Nephron progenitor cell (in vitro differentiated cells): ENCODE measurements around the gene FRMPD4.

Experiments used
- DNase-seq: peaks from one replicate; pipeline ENCODE4 v3.0.0; 2021
- H3K27ac Mint-ChIP-seq: 2 replicates; pipeline ENCODE4 v1.8.0; 2021; ENCODE audit warnings: mild to moderate bottlenecking, moderate library complexity, mixed read lengths
- H3K27me3 Mint-ChIP-seq: 2 replicates; pipeline ENCODE4 v1.8.0; 2021; ENCODE audit warnings: mild to moderate bottlenecking, low read depth, mixed read lengths; ENCODE audit not compliant: poor library complexity
- H3K36me3 Mint-ChIP-seq: 2 replicates; pipeline ENCODE4 v1.8.0; 2021; ENCODE audit warnings: low read depth, mixed read lengths
- H3K4me1 Mint-ChIP-seq: 2 replicates; pipeline ENCODE4 v1.8.0; 2021; ENCODE audit warnings: mixed read lengths
- H3K4me3 Mint-ChIP-seq: 2 replicates; pipeline ENCODE4 v1.8.0; 2021; ENCODE audit warnings: mild to moderate bottlenecking, moderate library complexity, mixed read lengths
- H3K9me3 Mint-ChIP-seq: 2 replicates; pipeline ENCODE4 v1.8.0; 2021; ENCODE audit warnings: mild to moderate bottlenecking, moderate library complexity, mixed read lengths
- TF ChIP-seq, protein P1 (sequence below): fragments of 200-600 bp; sonication (generic); IDR thresholded peaks from 2 replicates; pipeline ENCODE4 v1.5.0; 2021; ENCODE audit warnings: antibody characterized with exemption

The FRMPD4 gene

GRCh38 chrX:12360986-12361598 lies 222.8 kb downstream of the FRMPD4 start:
- peaks cover 5% of the 10 kb centered on the region for H3K27me3 Mint-ChIP-seq
- TF ChIP-seq, protein P1, sequence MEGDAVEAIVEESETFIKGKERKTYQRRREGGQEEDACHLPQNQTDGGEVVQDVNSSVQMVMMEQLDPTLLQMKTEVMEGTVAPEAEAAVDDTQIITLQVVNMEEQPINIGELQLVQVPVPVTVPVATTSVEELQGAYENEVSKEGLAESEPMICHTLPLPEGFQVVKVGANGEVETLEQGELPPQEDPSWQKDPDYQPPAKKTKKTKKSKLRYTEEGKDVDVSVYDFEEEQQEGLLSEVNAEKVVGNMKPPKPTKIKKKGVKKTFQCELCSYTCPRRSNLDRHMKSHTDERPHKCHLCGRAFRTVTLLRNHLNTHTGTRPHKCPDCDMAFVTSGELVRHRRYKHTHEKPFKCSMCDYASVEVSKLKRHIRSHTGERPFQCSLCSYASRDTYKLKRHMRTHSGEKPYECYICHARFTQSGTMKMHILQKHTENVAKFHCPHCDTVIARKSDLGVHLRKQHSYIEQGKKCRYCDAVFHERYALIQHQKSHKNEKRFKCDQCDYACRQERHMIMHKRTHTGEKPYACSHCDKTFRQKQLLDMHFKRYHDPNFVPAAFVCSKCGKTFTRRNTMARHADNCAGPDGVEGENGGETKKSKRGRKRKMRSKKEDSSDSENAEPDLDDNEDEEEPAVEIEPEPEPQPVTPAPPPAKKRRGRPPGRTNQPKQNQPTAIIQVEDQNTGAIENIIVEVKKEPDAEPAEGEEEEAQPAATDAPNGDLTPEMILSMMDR, result no peak
- H3K4me1 Mint-ChIP-seq, result no peaks in the 10 kb centered on the region
- H3K9me3 Mint-ChIP-seq, result peaks cover 25% of the 10 kb centered on the region
- no peak overlapping the region for H3K27ac Mint-ChIP-seq
- no peaks in the 10 kb centered on the region for H3K36me3 Mint-ChIP-seq
- no peak for DNase-seq
- H3K4me3 Mint-ChIP-seq, result no peak overlapping the region

DNA sequence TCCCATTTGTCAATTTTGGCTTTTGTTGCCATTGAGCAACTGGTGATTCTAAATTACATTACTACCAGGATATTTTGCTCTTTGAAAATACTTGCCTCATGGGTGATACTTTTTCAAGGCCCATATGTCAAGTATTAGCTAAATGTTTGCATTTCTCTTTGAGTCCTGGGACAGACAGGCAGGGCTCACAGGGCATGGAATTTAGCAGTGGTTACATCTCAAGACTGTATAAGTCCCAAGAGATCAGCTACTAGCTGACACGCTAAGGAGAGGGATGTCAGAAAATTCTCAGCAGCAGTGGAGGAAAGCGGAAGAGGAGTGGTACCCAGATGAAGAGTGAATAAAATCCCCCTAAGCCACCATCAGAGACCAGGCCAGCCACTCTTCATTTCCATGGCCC lies 224.9 kb downstream of the FRMPD4 start:
- Mint-ChIP-seq H3K4me3 (no peak overlapping the region), H3K27me3 (peaks cover 3% of the 10 kb centered on the region), H3K9me3 (peaks cover 26% of the 10 kb centered on the region), H3K36me3 (no peaks in the 10 kb centered on the region), H3K4me1 (no peaks in the 10 kb centered on the region), H3K27ac (no peak overlapping the region)
- no peak for DNase-seq
- TF ChIP-seq, protein P1, result no peak

DNA sequence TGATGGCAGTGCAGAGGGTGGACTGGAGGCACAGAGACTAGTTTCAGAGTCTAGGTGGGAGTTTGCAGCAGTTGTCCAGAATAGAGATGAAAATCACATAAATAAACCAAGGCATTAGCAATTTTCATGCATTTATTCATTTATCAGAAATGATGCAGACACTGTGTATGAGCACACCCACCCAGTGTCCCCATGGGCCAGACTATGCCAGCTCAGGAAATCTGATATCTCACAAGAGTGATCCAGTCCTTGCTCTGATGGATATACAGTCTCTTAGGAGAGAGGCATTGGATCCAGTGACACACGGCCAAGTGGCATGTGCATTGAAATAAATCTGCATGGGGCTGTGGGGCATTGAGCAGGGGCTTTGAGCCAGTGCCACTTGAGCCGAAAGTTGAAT lies 228.2 kb downstream of the FRMPD4 start:
- Mint-ChIP-seq H3K27ac (no peak overlapping the region), H3K4me3 (no peak overlapping the region), H3K4me1 (no peaks in the 10 kb centered on the region), H3K27me3 (peaks cover 3% of the 10 kb centered on the region), H3K9me3 (peaks cover 25% of the 10 kb centered on the region), H3K36me3 (no peaks in the 10 kb centered on the region)
- DNase-seq, result no peak
- TF ChIP-seq, protein P1, result no peak

GRCh38 chrX:12367254-12367653 lies 229.0 kb downstream of the FRMPD4 start:
- no peaks in the 10 kb centered on the region for H3K4me1 Mint-ChIP-seq
- no peak overlapping the region for H3K27ac Mint-ChIP-seq

DNA sequence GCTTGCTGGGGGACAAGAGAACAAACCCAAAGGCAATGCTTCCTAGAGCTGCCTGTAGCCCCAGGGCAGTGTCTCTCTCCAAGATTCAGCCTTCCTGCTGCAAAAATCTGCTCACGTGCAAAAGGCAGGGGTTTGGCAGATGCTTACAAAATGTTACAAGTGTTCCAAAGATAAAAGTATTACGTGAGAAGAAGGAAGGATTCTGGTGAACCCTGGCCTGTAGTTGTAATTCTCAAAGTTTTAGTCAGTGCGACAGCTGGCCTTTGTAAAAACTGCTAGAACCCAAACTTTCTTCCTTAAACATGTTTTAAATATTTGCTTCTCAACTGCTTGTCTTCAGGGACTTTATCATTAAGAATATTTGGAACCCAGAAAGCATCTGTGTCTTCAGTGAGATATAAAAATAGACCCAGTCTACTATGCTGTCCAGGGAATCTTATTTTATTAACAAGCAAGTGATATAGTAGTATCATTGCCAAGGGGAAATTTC lies 232.3 kb downstream of the FRMPD4 start:
- no peak for DNase-seq
- Mint-ChIP-seq H3K4me1 (no peaks in the 10 kb centered on the region), H3K9me3 (peaks cover 20% of the 10 kb centered on the region), H3K36me3 (no peaks in the 10 kb centered on the region), H3K27me3 (peaks cover 3% of the 10 kb centered on the region), H3K4me3 (no peak overlapping the region), H3K27ac (no peak overlapping the region)
- TF ChIP-seq, protein P1, result no peak

More at GRCh38 chrX:12367254-12367653, 229.0 kb downstream of the FRMPD4 start:
- Mint-ChIP-seq H3K36me3 (no peaks in the 10 kb centered on the region), H3K4me3 (no peak overlapping the region), H3K27me3 (peaks cover 3% of the 10 kb centered on the region), H3K9me3 (peaks cover 25% of the 10 kb centered on the region)
- TF ChIP-seq, protein P1, result no peak
- DNase-seq, result no peak

DNA sequence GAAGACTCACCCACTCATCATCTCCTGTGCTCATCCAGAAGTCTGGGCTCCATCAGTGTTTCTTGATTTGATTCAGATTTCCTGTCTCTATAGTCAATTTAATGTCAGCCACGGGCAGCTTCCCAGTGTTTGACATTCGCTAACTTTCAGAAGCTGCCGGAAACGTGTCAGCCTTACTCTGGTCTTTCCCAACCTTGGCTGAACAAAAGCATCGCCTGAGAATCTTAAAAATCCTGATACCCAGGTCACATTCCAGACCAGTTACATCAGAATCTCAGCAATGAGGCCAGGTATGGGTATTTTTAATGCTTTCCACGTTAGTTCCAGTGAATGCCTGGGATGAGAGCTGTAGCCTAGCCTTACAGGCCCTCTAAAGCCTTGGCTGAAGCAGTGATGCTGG lies 233.8 kb downstream of the FRMPD4 start:
- Mint-ChIP-seq H3K4me1 (no peaks in the 10 kb centered on the region), H3K27ac (no peak overlapping the region), H3K27me3 (peaks cover 3% of the 10 kb centered on the region), H3K9me3 (peaks cover 17% of the 10 kb centered on the region), H3K4me3 (no peak overlapping the region), H3K36me3 (no peaks in the 10 kb centered on the region)
- TF ChIP-seq, protein P1, result no peak
- DNase-seq, result no peak
